Neuronal stem cell (in vitro differentiated cells): ENCODE results near the gene CREB5.

Source experiments
- DNase-seq: peaks from one replicate; pipeline ENCODE4 v3.0.0-alpha.2; 2013; ENCODE audit warnings: low spot score
- H2AFZ ChIP-seq: one replicate; pipeline ENCODE4 v1.6.1; 2013; ENCODE audit warnings: mild to moderate bottlenecking, low read length, inconsistent platforms
- H2AK5ac ChIP-seq: 2 replicates; pipeline ENCODE4 v1.6.1; 2013; ENCODE audit warnings: low read depth, mild to moderate bottlenecking, inconsistent platforms, low read length, moderate library complexity, mixed read lengths
- H2BK120ac ChIP-seq: 2 replicates; pipeline ENCODE4 v1.6.1; 2013; ENCODE audit warnings: low read depth, mild to moderate bottlenecking, inconsistent platforms, low read length, moderate library complexity, mixed read lengths
- H2BK12ac ChIP-seq: one replicate; pipeline ENCODE4 v1.6.1; 2013; ENCODE audit warnings: low read length, inconsistent platforms
- H2BK15ac ChIP-seq: 2 replicates; pipeline ENCODE4 v1.6.1; 2013; ENCODE audit warnings: mild to moderate bottlenecking, low read length, inconsistent platforms, mixed read lengths
- H2BK5ac ChIP-seq: one replicate; pipeline ENCODE4 v1.6.1; 2013; ENCODE audit warnings: inconsistent platforms, mild to moderate bottlenecking, low read length, moderate library complexity
- H3K14ac ChIP-seq: one replicate; pipeline ENCODE4 v1.6.1; 2013; ENCODE audit warnings: low read length, inconsistent platforms
- H3K18ac ChIP-seq: 2 replicates; pipeline ENCODE4 v1.6.1; 2013; ENCODE audit warnings: low read length, inconsistent platforms
- H3K23ac ChIP-seq: 2 replicates; pipeline ENCODE4 v1.6.1; 2013; ENCODE audit warnings: low read depth, mild to moderate bottlenecking, mixed read lengths, low read length, inconsistent platforms; ENCODE audit not compliant: poor library complexity
- H3K27ac ChIP-seq: replicated peaks from 3 replicates; pipeline ENCODE4 v1.5.1; 2013; ENCODE audit warnings: low read length, inconsistent platforms
- H3K27me3 ChIP-seq, 3 experiments: 2 replicates each; pipeline ENCODE4 v1.6.1; 2013; ENCODE audit warnings: low read length in 3 of 3, mild to moderate bottlenecking in 2 of 3, inconsistent platforms in 1 of 3, low read depth in 1 of 3, mixed read lengths in 1 of 3, moderate library complexity in 1 of 3; ENCODE audit not compliant: control insufficient read depth in 3 of 3, insufficient read depth in 3 of 3
- H3K36me3 ChIP-seq, 2 donors: replicated peaks in 1 of 2; 2 replicates each; pipeline ENCODE4 v1.6.1; 2013; ENCODE audit warnings: low read length in 2 of 2; ENCODE audit not compliant: control insufficient read depth in 2 of 2, insufficient read depth in 2 of 2
- H3K4ac ChIP-seq: 2 replicates; pipeline ENCODE4 v1.6.1; 2013; ENCODE audit warnings: inconsistent platforms, mild to moderate bottlenecking, low read length, moderate library complexity
- H3K4me1 ChIP-seq, 2 donors: 1 replicate in 1 of 2; 2 replicates in 1 of 2; pipeline ENCODE4 v1.6.1; 2013; ENCODE audit warnings: low read length in 2 of 2, low read depth in 1 of 2; ENCODE audit not compliant: control insufficient read depth in 2 of 2, insufficient read depth in 1 of 2
- H3K4me2 ChIP-seq: one replicate; pipeline ENCODE4 v1.6.1; 2013; ENCODE audit warnings: mild to moderate bottlenecking, low read length, inconsistent platforms; ENCODE audit not compliant: insufficient read depth, poor library complexity, severe bottlenecking
- H3K4me3 ChIP-seq, 2 donors: 2 replicates each; pipeline ENCODE4 v1.5.1; 2013; ENCODE audit warnings: low read length in 2 of 2, mild to moderate bottlenecking in 2 of 2, inconsistent platforms in 1 of 2, moderate library complexity in 1 of 2
- H3K79me1 ChIP-seq: one replicate; pipeline ENCODE4 v1.6.1; 2013; ENCODE audit warnings: low read depth, mild to moderate bottlenecking, inconsistent platforms, low read length, moderate library complexity
- H3K9ac ChIP-seq: one replicate; pipeline ENCODE4 v1.6.1; 2013; ENCODE audit warnings: mild to moderate bottlenecking, low read depth, low read length, inconsistent platforms; ENCODE audit not compliant: poor library complexity
- H3K9me3 ChIP-seq, 2 donors: replicated peaks in 1 of 2; 2 replicates each; pipeline versions ENCODE3 to v1.6.1; 2013; ENCODE audit warnings: low read length in 2 of 2, mild to moderate bottlenecking in 2 of 2, inconsistent platforms in 1 of 2, low read depth in 1 of 2, mixed read lengths in 1 of 2, moderate library complexity in 1 of 2; ENCODE audit not compliant: control insufficient read depth in 2 of 2, insufficient read depth in 1 of 2
- H4K8ac ChIP-seq: one replicate; pipeline ENCODE4 v1.6.1; 2013; ENCODE audit warnings: low read depth, mild to moderate bottlenecking, inconsistent platforms, low read length, moderate library complexity
- H4K91ac ChIP-seq: one replicate; pipeline ENCODE4 v1.6.1; 2013; ENCODE audit warnings: low read length, low read depth, mild to moderate bottlenecking, inconsistent platforms; ENCODE audit not compliant: poor library complexity
- WGBS, 2 donors: extraction: QIAGEN DNeasy Blood & Tissue Kit; methylation state at CpG; one replicate each; pipeline ENCODE4 v1.1.7; 2013; ENCODE audit warnings: missing lambda C conversion rate in 2 of 2, mixed read lengths in 1 of 2; ENCODE audit not compliant: insufficient read length in 2 of 2, insufficient replicate concordance in 1 of 2; ENCODE audit errors: extremely low coverage in 2 of 2; 5-methylcytosine and 5-hydroxymethylcytosine counted together

Gene CREB5

DNA sequence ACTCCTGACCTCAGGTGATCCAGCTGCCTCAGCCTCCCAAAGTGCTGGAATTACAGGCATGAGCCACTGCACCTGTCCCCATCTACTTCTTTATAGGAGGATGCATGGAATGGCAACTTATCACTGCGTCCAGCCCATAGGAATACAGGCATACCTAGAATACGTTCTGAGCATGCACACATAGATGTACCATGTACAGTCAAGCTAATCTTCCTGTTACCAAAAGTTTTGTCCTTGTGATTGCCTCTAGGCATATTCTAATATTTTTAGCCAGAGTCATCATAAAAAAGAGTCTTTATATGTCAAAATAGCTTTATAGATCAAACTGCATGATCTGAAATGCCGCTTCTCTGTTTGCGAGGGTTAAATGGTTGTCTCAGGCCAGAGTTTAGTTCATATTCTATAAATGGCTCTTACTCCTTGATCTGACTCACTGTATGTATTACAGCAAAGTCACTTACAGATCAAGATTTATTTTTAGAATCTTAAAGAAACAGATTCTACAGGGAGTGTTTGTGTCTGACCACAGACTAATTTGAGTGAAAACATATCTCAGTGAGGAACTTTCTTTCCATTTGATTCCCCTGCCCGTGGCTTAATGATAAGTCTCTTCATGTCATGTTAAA is 210.9 kb downstream of the CREB5 start:
- DNase-seq: no peak
- H3K4me2 ChIP-seq: no peak overlapping the region
- no peaks in the 10 kb centered on the region for H3K79me1 ChIP-seq
- no peaks in the 10 kb centered on the region for H3K27me3 ChIP-seq
- no peak overlapping the region for H3K14ac ChIP-seq
- H2BK5ac ChIP-seq: no peak overlapping the region
- H4K8ac ChIP-seq: no peak overlapping the region
- H3K4ac ChIP-seq: no peak overlapping the region
- H3K9me3 ChIP-seq: no peaks in the 10 kb centered on the region
- no peak overlapping the region for H2BK15ac ChIP-seq
- H3K23ac ChIP-seq: no peak overlapping the region
- no peaks in the 10 kb centered on the region for H3K36me3 ChIP-seq
- H2BK120ac ChIP-seq: no peak overlapping the region
- no peak overlapping the region for H2BK12ac ChIP-seq
- no peak overlapping the region for H4K91ac ChIP-seq
- no peak overlapping the region for H3K4me3 ChIP-seq
- H3K9ac ChIP-seq: no peak overlapping the region
- no peaks in the 10 kb centered on the region for H3K4me1 ChIP-seq
- no peak overlapping the region for H2AK5ac ChIP-seq
- no peak overlapping the region for H3K27ac ChIP-seq
- no CpG with 5 or more reads among the region's 5 CpGs for WGBS, 2 donors
- H2AFZ ChIP-seq: no peak overlapping the region
- no peak overlapping the region for H3K18ac ChIP-seq

- no peak overlapping the region for H3K18ac ChIP-seq
- no peaks in the 10 kb centered on the region for H3K27me3 ChIP-seq
- no peak overlapping the region for H3K14ac ChIP-seq
- H3K4me2 ChIP-seq: no peak overlapping the region
- H3K9me3 ChIP-seq: no peaks in the 10 kb centered on the region
- DNase-seq: no peak
- H3K36me3 ChIP-seq: no peaks in the 10 kb centered on the region
- no peak overlapping the region for H3K23ac ChIP-seq
- H3K79me1 ChIP-seq: no peaks in the 10 kb centered on the region
- H4K8ac ChIP-seq: no peak overlapping the region
- no peaks in the 10 kb centered on the region for H3K4me1 ChIP-seq
- H3K27ac ChIP-seq: no peak overlapping the region
- no peak overlapping the region for H2BK15ac ChIP-seq
- H2AFZ ChIP-seq: no peak overlapping the region
- no peak overlapping the region for H2BK12ac ChIP-seq
- no peak overlapping the region for H3K4ac ChIP-seq
- no CpG with 5 or more reads among the region's 5 CpGs for WGBS, 2 donors
- no peak overlapping the region for H2BK5ac ChIP-seq
- no peak overlapping the region for H3K4me3 ChIP-seq
- H2BK120ac ChIP-seq: no peak overlapping the region
- H3K9ac ChIP-seq: no peak overlapping the region
- H2AK5ac ChIP-seq: no peak overlapping the region
- no peak overlapping the region for H4K91ac ChIP-seq
Observed at GRCh38 chr7:28623863-28624262, 211.5 kb downstream of the CREB5 start.

DNA sequence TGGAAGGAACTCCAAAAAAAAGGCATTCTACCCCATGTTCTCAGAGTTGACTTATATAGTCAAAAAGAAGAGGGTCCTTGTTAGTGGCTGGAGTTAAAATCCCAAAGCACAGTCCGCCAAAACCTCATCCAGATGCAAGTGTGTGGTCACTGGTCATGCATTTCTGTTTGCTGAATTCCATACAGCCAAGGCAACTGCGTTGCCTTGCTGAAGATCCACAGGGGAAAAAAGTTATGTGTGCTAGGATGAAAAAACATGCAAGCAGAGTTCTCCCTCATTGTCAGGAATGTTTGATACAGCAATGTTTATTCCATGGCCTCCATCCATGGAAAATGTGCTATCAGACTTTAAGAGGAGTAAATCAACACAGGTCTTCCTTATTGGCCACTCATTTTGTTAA is 213.1 kb downstream of the CREB5 start:
- Histone ChIP-seq H2BK15ac (no peak overlapping the region), H3K23ac (no peak overlapping the region), H4K91ac (no peak overlapping the region), H3K4ac (no peak overlapping the region), H2BK12ac (no peak overlapping the region), H3K27me3 (no peaks in the 10 kb centered on the region), H2BK120ac (no peak overlapping the region), H3K9me3 (no peaks in the 10 kb centered on the region), H4K8ac (no peak overlapping the region), H3K18ac (no peak overlapping the region), H3K4me1 (no peaks in the 10 kb centered on the region), H2AK5ac (no peak overlapping the region), H3K4me2 (no peak overlapping the region), H3K9ac (no peak overlapping the region), H3K27ac (no peak overlapping the region), H2BK5ac (no peak overlapping the region), H2AFZ (no peak overlapping the region), H3K14ac (no peak overlapping the region), H3K36me3 (no peaks in the 10 kb centered on the region), H3K4me3 (no peak overlapping the region), H3K79me1 (no peaks in the 10 kb centered on the region)
- WGBS, 2 donors: no CpG with 5 or more reads among the region's 2 CpGs
- no peak for DNase-seq

DNA sequence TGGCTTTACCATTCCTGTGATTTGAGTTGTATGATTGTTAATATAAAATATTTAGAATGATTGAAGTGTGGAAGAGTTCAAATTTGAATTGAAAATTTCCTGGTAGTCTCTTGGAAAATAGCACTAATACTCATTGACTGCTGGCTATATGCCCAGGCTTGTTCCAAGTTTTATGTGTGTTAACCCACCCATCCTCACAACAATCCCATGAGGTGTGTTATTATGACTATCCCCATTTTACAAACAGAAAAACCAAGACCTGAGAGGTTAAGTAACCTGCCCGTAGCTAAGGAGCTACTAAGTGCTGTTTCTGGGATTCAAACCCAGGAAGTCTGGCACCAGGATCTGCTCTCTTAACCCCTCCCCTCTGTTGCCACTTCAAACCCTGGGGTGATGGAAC is 213.9 kb downstream of the CREB5 start:
- no CpG with 5 or more reads among the region's 1 CpG for WGBS, 2 donors
- H3K9ac ChIP-seq: no peak overlapping the region
- H3K23ac ChIP-seq: no peak overlapping the region
- H3K4me3 ChIP-seq: no peak overlapping the region
- H2AFZ ChIP-seq: no peak overlapping the region
- H2BK5ac ChIP-seq: no peak overlapping the region
- H3K36me3 ChIP-seq: no peaks in the 10 kb centered on the region
- H4K91ac ChIP-seq: no peak overlapping the region
- no peaks in the 10 kb centered on the region for H3K79me1 ChIP-seq
- H3K18ac ChIP-seq: no peak overlapping the region
- no peaks in the 10 kb centered on the region for H3K4me1 ChIP-seq
- H3K14ac ChIP-seq: no peak overlapping the region
- no peak overlapping the region for H2BK120ac ChIP-seq
- H3K27me3 ChIP-seq: no peaks in the 10 kb centered on the region
- no peak overlapping the region for H4K8ac ChIP-seq
- H3K27ac ChIP-seq: no peak overlapping the region
- H3K4ac ChIP-seq: no peak overlapping the region
- H2BK15ac ChIP-seq: no peak overlapping the region
- no peaks in the 10 kb centered on the region for H3K9me3 ChIP-seq
- no peak overlapping the region for H2BK12ac ChIP-seq
- no peak for DNase-seq
- H3K4me2 ChIP-seq: no peak overlapping the region
- no peak overlapping the region for H2AK5ac ChIP-seq
